ENCODE data around the gene MOB4.
"Not testable (repeated sequence)": the region's sequence is repeated elsewhere in the genome, so short reads cannot be mapped to it uniquely, and the experiment has no call there.

The MOB4 gene

GRCh38 chr2:197547163-197547900 is 31.5 kb downstream of the MOB4 start:
- H3K9me3 ChIP-seq (ENCODE audit: low read length): no peaks in the 10 kb centered on the region
- no peaks in the 10 kb centered on the region for H3K27me3 ChIP-seq (ENCODE audit: insufficient read depth, low read length)
- no peaks in the 10 kb centered on the region for H3F3A ChIP-seq (ENCODE audit: insufficient read depth, low read length)
- H3K27ac ChIP-seq (ENCODE audit: low read depth, low read length, poor library complexity, severe bottlenecking): no peak overlapping the region
- H4K20me1 ChIP-seq (ENCODE audit: insufficient read depth, low read length): no peaks in the 10 kb centered on the region
- H3K4me1 ChIP-seq (ENCODE audit: insufficient read depth, low read length, severe bottlenecking): no peaks in the 10 kb centered on the region
- no peak overlapping the region for H3K9ac ChIP-seq (ENCODE audit: low read length)
- TF ChIP-seq CTCF (IDR thresholded peaks at IDR 0.05; ENCODE audit: low read length) (no peak), EZH2 (IDR thresholded peaks at IDR 0.05; ENCODE audit: borderline replicate concordance, low read length) (no peak)
- H3K4me2 ChIP-seq (ENCODE audit: low read length): no peak overlapping the region
- peaks cover 87% of the 10 kb centered on the region for H3K36me3 ChIP-seq (ENCODE audit: insufficient read depth, low read length)
- no peaks in the 10 kb centered on the region for H3K79me2 ChIP-seq (ENCODE audit: insufficient read depth, low read length)
- no peaks in the 10 kb centered on the region for H3K9me2 ChIP-seq (ENCODE audit: low read depth, low read length)
- H3K4me3 ChIP-seq (ENCODE audit: low read depth, low read length, poor library complexity, severe bottlenecking): no peak overlapping the region
- H2AFZ ChIP-seq (ENCODE audit: low read length): no peak overlapping the region

- Histone ChIP-seq H3K4me3 (ENCODE audit: low read depth, low read length, poor library complexity, severe bottlenecking) (no peak overlapping the region), H3K9me3 (ENCODE audit: low read length) (no peaks in the 10 kb centered on the region), H3K4me1 (ENCODE audit: insufficient read depth, low read length, severe bottlenecking) (no peaks in the 10 kb centered on the region), H3K27ac (ENCODE audit: low read depth, low read length, poor library complexity, severe bottlenecking) (no peak overlapping the region), H3K79me2 (ENCODE audit: insufficient read depth, low read length) (no peaks in the 10 kb centered on the region), H3F3A (ENCODE audit: insufficient read depth, low read length) (no peaks in the 10 kb centered on the region), H3K36me3 (ENCODE audit: insufficient read depth, low read length) (peaks cover 86% of the 10 kb centered on the region), H3K9ac (ENCODE audit: low read length) (no peak overlapping the region), H4K20me1 (ENCODE audit: insufficient read depth, low read length) (no peaks in the 10 kb centered on the region), H3K4me2 (ENCODE audit: low read length) (no peak overlapping the region), H2AFZ (ENCODE audit: low read length) (no peak overlapping the region), H3K27me3 (ENCODE audit: insufficient read depth, low read length) (no peaks in the 10 kb centered on the region), H3K9me2 (ENCODE audit: low read depth, low read length) (no peaks in the 10 kb centered on the region)
- no peak for TF ChIP-seq CTCF (IDR thresholded peaks at IDR 0.05; ENCODE audit: low read length)
- TF ChIP-seq EZH2 (IDR thresholded peaks at IDR 0.05; ENCODE audit: borderline replicate concordance, low read length): no peak
Observed at GRCh38 chr2:197548582-197548981, 32.7 kb downstream of the MOB4 start.

DNA sequence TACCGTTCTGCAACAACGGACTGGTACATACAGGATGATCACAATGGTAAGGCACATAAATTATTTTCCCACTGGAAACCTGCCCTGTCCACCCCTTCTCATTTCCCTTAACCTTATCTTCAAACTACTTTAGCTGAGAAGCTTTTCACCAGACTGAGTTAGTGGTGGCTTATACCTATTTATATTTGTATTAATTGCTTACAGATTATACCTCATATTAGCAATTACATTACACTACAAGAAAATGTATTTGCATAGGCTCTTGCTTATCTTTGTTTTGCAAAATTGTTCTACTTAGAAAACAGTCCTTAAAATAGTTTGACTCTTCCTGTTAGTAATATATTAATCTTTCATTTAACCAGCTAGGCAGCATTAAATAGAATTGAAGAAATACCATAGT is 35.4 kb downstream of the MOB4 start:
- not testable (repeated sequence) for H3K9ac ChIP-seq (ENCODE audit: low read length); H3K27me3 ChIP-seq (ENCODE audit: insufficient read depth, low read length); H3K4me1 ChIP-seq (ENCODE audit: insufficient read depth, low read length, severe bottlenecking); H3K4me2 ChIP-seq (ENCODE audit: low read length); H3K9me3 ChIP-seq (ENCODE audit: low read length); H3K4me3 ChIP-seq (ENCODE audit: low read depth, low read length, poor library complexity, severe bottlenecking); H4K20me1 ChIP-seq (ENCODE audit: insufficient read depth, low read length); H3K27ac ChIP-seq (ENCODE audit: low read depth, low read length, poor library complexity, severe bottlenecking); H3K9me2 ChIP-seq (ENCODE audit: low read depth, low read length); H3K79me2 ChIP-seq (ENCODE audit: insufficient read depth, low read length); H2AFZ ChIP-seq (ENCODE audit: low read length); H3F3A ChIP-seq (ENCODE audit: insufficient read depth, low read length)
- H3K36me3 ChIP-seq (ENCODE audit: insufficient read depth, low read length): peaks cover 78% of the 10 kb centered on the region

DNA sequence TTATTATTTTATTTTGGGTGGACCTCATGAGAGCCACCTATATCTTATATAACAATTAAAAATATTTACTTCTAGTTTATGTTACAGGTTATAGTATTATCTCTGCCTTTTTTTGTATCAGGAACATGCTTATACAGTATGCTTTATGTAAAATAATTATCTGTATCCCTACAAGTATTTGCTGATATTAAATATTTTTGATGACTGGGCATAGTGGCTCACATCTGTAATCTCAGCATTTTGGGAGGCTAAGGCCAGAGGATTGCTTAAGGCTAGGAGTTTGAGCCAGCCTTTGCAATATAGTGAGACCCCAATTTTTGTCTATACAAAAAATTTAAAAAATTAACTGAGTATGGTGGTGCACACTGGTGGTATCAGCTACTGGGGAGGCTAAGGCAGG is 39.6 kb downstream of the MOB4 start:
- Histone ChIP-seq H3K4me1 (ENCODE audit: insufficient read depth, low read length, severe bottlenecking) (no peaks in the 10 kb centered on the region), H3K9me3 (ENCODE audit: low read length) (no peaks in the 10 kb centered on the region), H3K9ac (ENCODE audit: low read length) (no peak overlapping the region), H3K79me2 (ENCODE audit: insufficient read depth, low read length) (no peaks in the 10 kb centered on the region), H3F3A (ENCODE audit: insufficient read depth, low read length) (no peaks in the 10 kb centered on the region), H3K36me3 (ENCODE audit: insufficient read depth, low read length) (peaks cover 58% of the 10 kb centered on the region), H3K27ac (ENCODE audit: low read depth, low read length, poor library complexity, severe bottlenecking) (no peak overlapping the region), H3K4me2 (ENCODE audit: low read length) (no peak overlapping the region), H2AFZ (ENCODE audit: low read length) (no peak overlapping the region), H4K20me1 (ENCODE audit: insufficient read depth, low read length) (no peaks in the 10 kb centered on the region), H3K9me2 (ENCODE audit: low read depth, low read length) (no peaks in the 10 kb centered on the region), H3K27me3 (ENCODE audit: insufficient read depth, low read length) (no peaks in the 10 kb centered on the region), H3K4me3 (ENCODE audit: low read depth, low read length, poor library complexity, severe bottlenecking) (no peak overlapping the region)
- TF ChIP-seq EZH2 (IDR thresholded peaks at IDR 0.05; ENCODE audit: borderline replicate concordance, low read length): no peak
